BLaER1 treated with 17β-estradiol and CSF1 and Interleukin-3, amounts not matched to agents 10 nM and 100 nM (cell line): ENCODE data around the gene HDAC9.

ENCODE experiments used
- H3K27ac ChIP-seq, 11 experiments: shearing (Covaris generic); formaldehyde crosslinking; 2 replicates each; pipeline ENCODE4 v1.8.1; 2022
- H3K27me3 ChIP-seq, 11 experiments: shearing (Covaris generic); formaldehyde crosslinking; 2 replicates each; pipeline ENCODE4 v1.8.1; 2022
- H3K36me3 ChIP-seq, 11 experiments: shearing (Covaris generic); formaldehyde crosslinking; 2 replicates each; pipeline ENCODE4 v1.8.1; 2022
- H3K4me1 ChIP-seq, 10 experiments: shearing (Covaris generic); formaldehyde crosslinking; 2 replicates each; pipeline ENCODE4 v1.8.1; 2022
- H3K4me2 ChIP-seq, 11 experiments: shearing (Covaris generic); formaldehyde crosslinking; 2 replicates each; pipeline ENCODE4 v1.8.1; 2022
- H3K4me3 ChIP-seq, 10 experiments: shearing (Covaris generic); formaldehyde crosslinking; 2 replicates each; pipeline ENCODE4 v1.8.1; 2022
- H3K9ac ChIP-seq, 11 experiments: shearing (Covaris generic); formaldehyde crosslinking; 2 replicates each; pipeline ENCODE4 v1.8.1; 2022
- H3K9me3 ChIP-seq, 11 experiments: shearing (Covaris generic); formaldehyde crosslinking; replicated peaks in 1 of 11; 2 replicates each; pipeline ENCODE4 v1.8.1; 2022
- H4K20me1 ChIP-seq, 11 experiments: shearing (Covaris generic); formaldehyde crosslinking; 2 replicates each; pipeline ENCODE4 v1.8.1; 2022
- Cebpa-rat ChIP-seq, 11 experiments: shearing (Covaris generic); IDR thresholded peaks; 2 replicates each; pipeline ENCODE4 v1.8.1; 2022

Gene HDAC9

DNA sequence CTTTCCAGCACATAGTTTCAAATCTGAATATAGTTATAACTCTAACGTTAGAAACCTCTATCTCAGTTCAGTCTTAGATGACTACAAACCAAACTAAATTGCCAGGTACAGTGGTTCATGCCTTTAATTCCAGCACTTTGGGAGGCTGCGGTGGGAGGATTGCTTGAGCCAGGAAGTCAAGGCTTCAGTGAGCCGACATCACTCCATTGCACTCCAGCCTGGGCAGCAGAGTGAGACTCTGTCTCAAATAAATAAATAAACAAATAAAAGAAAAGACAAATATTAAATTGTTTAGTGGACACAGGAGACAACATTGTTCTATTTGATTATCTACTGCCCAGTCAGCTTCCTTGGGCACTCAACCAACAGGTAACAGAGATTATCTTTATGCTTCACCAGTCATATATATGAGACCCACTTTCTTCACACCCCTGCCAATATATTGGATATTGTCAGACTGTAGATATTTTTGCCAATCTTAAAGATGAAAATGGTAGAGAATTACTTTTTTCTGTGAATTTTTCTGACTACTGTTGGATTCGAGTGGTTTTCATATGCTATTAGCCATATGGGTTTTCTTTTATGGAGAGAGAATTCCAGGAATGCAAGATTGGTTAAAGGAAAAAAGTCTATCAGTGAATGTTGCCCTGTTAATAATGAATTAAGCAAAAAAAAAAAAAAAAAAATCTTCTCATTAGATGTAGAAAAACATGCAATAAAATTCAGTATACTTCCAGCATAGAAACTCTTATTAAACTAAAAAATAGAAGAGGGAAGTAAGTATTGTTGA is 16.0 kb downstream of the HDAC9 start:
- Histone ChIP-seq H3K9me3 (peaks cover 0 to 6% (median 0%) of the 10 kb centered on the region in 11 experiments; a peak in 5 of 22 replicates), H3K4me1 (peaks cover 17 to 33% (median 25%) of the 10 kb centered on the region in 10 experiments), H3K27ac (no peak overlapping the region), H4K20me1 (no peaks in the 10 kb centered on the region), H3K27me3 (no peaks in the 10 kb centered on the region), H3K36me3 (peaks cover 0 to 25% (median 0%) of the 10 kb centered on the region in 11 experiments; a peak in 5 of 22 replicates), H3K4me2 (no peak overlapping the region), H3K4me3 (no peak overlapping the region), H3K9ac (no peak overlapping the region)
- no peak for TF ChIP-seq Cebpa-rat (IDR thresholded peaks at IDR 0.05)

GRCh38 chr7:18513343-18513742 is 17.8 kb downstream of the HDAC9 start:
- Histone ChIP-seq H3K36me3 (peaks cover 0 to 20% (median 0%) of the 10 kb centered on the region in 11 experiments; a peak in 4 of 22 replicates), H3K27me3 (no peaks in the 10 kb centered on the region), H3K4me3 (no peak overlapping the region), H3K9me3 (0 out of 22 replicates have a peak, but pooled peaks cover 0 to 3% (median 0%) of the 10 kb centered on the region in 11 experiments), H4K20me1 (no peaks in the 10 kb centered on the region), H3K4me2 (no peak overlapping the region), H3K27ac (no peak overlapping the region), H3K9ac (no peak overlapping the region), H3K4me1 (peaks cover 14 to 26% (median 18%) of the 10 kb centered on the region in 10 experiments)
- no peak for TF ChIP-seq Cebpa-rat (IDR thresholded peaks at IDR 0.05)

DNA sequence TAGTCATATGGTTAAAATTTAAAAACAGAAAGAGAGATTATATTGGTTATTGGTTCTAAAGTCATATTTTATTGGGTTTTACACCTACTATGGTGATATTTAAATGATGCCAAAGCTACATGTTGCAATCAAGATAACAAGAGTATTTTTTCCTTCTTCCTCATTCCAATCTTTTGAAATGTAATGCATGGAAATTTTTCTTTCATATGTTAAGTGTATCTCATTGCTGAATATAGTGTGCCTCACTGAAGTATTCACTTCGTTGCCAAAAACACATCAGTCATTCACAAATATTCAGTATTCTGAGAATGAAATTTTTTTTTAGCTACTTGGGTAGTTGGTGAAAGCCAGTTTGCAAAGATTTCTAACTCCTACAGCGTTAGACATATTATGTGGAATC is 19.5 kb downstream of the HDAC9 start:
- H3K27me3 ChIP-seq = no peaks in the 10 kb centered on the region
- H3K4me3 ChIP-seq = no peak overlapping the region
- H3K9ac ChIP-seq = no peak overlapping the region
- H3K9me3 ChIP-seq = 0 out of 22 replicates have a peak, but pooled peaks cover 0 to 3% (median 0%) of the 10 kb centered on the region in 11 experiments
- H3K4me1 ChIP-seq = peaks cover 3 to 26% (median 16%) of the 10 kb centered on the region in 10 experiments; a peak in 17 of 20 replicates
- 0 out of 22 replicates have a peak overlapping the region, but pooled peaks of 1 of the 11 experiments have one; percentile 20 for H3K27ac ChIP-seq
- TF ChIP-seq Cebpa-rat (IDR thresholded peaks at IDR 0.05) = no peak
- H4K20me1 ChIP-seq = no peaks in the 10 kb centered on the region
- peaks cover 0 to 22% (median 0%) of the 10 kb centered on the region in 11 experiments; a peak in 4 of 22 replicates for H3K36me3 ChIP-seq
- no peak overlapping the region for H3K4me2 ChIP-seq

DNA sequence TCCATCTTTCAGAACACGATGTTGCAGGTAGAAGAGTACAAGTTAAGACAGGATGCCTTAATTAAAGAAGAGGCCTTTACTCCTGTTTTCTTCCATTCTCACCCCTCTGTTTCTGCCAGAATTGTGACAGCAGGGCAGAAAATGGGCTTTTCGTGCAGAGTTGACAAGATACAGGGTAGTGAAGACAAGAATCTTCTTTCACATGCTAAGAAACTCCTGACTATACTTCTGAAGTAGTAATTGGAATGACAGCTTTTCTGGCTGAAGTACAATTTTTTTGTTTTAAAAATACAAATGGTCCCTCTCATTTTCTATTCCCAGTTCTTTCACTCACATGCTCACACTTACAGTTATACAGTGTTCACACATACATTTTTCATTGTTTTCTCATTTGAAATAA is 22.1 kb downstream of the HDAC9 start:
- H3K4me2 ChIP-seq = peak overlapping the region in 2 of 11 experiments; percentile 10 to 22; a peak in 1 of 22 replicates
- no peak for TF ChIP-seq Cebpa-rat (IDR thresholded peaks at IDR 0.05)
- peak overlapping the region in 4 of 11 experiments; percentile 40 to 87 (median 68); a peak in 6 of 22 replicates for H3K27ac ChIP-seq
- peaks cover 0 to 16% (median 0%) of the 10 kb centered on the region in 11 experiments; a peak in 3 of 22 replicates for H3K36me3 ChIP-seq
- no peaks in the 10 kb centered on the region for H4K20me1 ChIP-seq
- H3K4me3 ChIP-seq = no peak overlapping the region
- H3K27me3 ChIP-seq = no peaks in the 10 kb centered on the region
- peaks cover 16 to 52% (median 38%) of the 10 kb centered on the region in 10 experiments for H3K4me1 ChIP-seq
- H3K9ac ChIP-seq = no peak overlapping the region
- 0 out of 22 replicates have a peak, but pooled peaks cover 0 to 3% (median 0%) of the 10 kb centered on the region in 11 experiments for H3K9me3 ChIP-seq

- peak overlapping the region in 7 of 11 experiments; percentile 1 to 32 (median 21); a peak in 6 of 22 replicates for H3K4me2 ChIP-seq
- no peak overlapping the region for H3K9ac ChIP-seq
- H4K20me1 ChIP-seq = no peaks in the 10 kb centered on the region
- no peak for TF ChIP-seq Cebpa-rat (IDR thresholded peaks at IDR 0.05)
- no peaks in the 10 kb centered on the region for H3K27me3 ChIP-seq
- H3K36me3 ChIP-seq = peaks cover 0 to 12% (median 0%) of the 10 kb centered on the region in 11 experiments; a peak in 2 of 22 replicates
- no peak overlapping the region for H3K4me3 ChIP-seq
- H3K4me1 ChIP-seq = peaks cover 16 to 58% (median 38%) of the 10 kb centered on the region in 10 experiments
- H3K9me3 ChIP-seq = 0 out of 22 replicates have a peak, but pooled peaks cover 0 to 3% (median 0%) of the 10 kb centered on the region in 11 experiments
- peak overlapping the region in 8 of 11 experiments; percentile 4 to 91 (median 82); a peak in 11 of 22 replicates for H3K27ac ChIP-seq
These were observed 23.0 kb downstream of the HDAC9 start for GRCh38 chr7:18518555-18518954.

- H3K4me1 ChIP-seq = peaks cover 16 to 72% (median 40%) of the 10 kb centered on the region in 10 experiments
- H4K20me1 ChIP-seq = no peaks in the 10 kb centered on the region
- H3K36me3 ChIP-seq = peaks cover 0 to 12% (median 0%) of the 10 kb centered on the region in 11 experiments; a peak in 2 of 22 replicates
- H3K4me2 ChIP-seq = peak overlapping the region; percentile 61 to 82 (median 73)
- no peaks in the 10 kb centered on the region for H3K27me3 ChIP-seq
- peak in 2 of 11 experiments; percentile 56 to 71; a peak in 3 of 22 replicates for TF ChIP-seq Cebpa-rat (IDR thresholded peaks at IDR 0.05)
- H3K27ac ChIP-seq = peak overlapping the region; percentile 2 to 91 (median 77); a peak in 18 of 22 replicates
- peak overlapping the region; percentile 7 to 76 (median 63); a peak in 19 of 22 replicates for H3K9ac ChIP-seq
- peak overlapping the region in 5 of 10 experiments; percentile 1 to 34 (median 10); a peak in 4 of 20 replicates for H3K4me3 ChIP-seq
- no peaks in the 10 kb centered on the region for H3K9me3 ChIP-seq
These were observed 25.1 kb downstream of the HDAC9 start for GRCh38 chr7:18520450-18521235.

- H3K4me1 ChIP-seq = peaks cover 17 to 77% (median 43%) of the 10 kb centered on the region in 10 experiments
- H3K4me2 ChIP-seq = peak overlapping the region; percentile 61 to 82 (median 73); a peak in 20 of 22 replicates
- H3K27ac ChIP-seq = peak overlapping the region in 9 of 11 experiments; percentile 63 to 91 (median 78); a peak in 18 of 22 replicates
- H3K27me3 ChIP-seq = no peaks in the 10 kb centered on the region
- peak overlapping the region in 4 of 10 experiments; percentile 1 to 34 (median 15); a peak in 4 of 20 replicates for H3K4me3 ChIP-seq
- H3K9ac ChIP-seq = peak overlapping the region in 10 of 11 experiments; percentile 7 to 76 (median 65); a peak in 16 of 22 replicates
- H3K9me3 ChIP-seq = no peaks in the 10 kb centered on the region
- H3K36me3 ChIP-seq = peaks cover 0 to 12% (median 0%) of the 10 kb centered on the region in 11 experiments; a peak in 2 of 22 replicates
- no peaks in the 10 kb centered on the region for H4K20me1 ChIP-seq
- no peak for TF ChIP-seq Cebpa-rat (IDR thresholded peaks at IDR 0.05)
These were observed 25.7 kb downstream of the HDAC9 start for GRCh38 chr7:18521236-18521589.

GRCh38 chr7:18521945-18522566 is 26.5 kb downstream of the HDAC9 start:
- no peaks in the 10 kb centered on the region; a peak in 2 of 22 replicates for H3K9me3 ChIP-seq
- peak overlapping the region in 8 of 11 experiments; percentile 4 to 73 (median 42); a peak in 10 of 22 replicates for H3K4me2 ChIP-seq
- H3K27me3 ChIP-seq = no peaks in the 10 kb centered on the region
- peaks cover 0 to 9% (median 0%) of the 10 kb centered on the region in 11 experiments; a peak in 2 of 22 replicates for H3K36me3 ChIP-seq
- no peak for TF ChIP-seq Cebpa-rat (IDR thresholded peaks at IDR 0.05)
- peak overlapping the region in 8 of 11 experiments; percentile 42 to 91 (median 82); a peak in 14 of 22 replicates for H3K27ac ChIP-seq
- no peak overlapping the region for H3K9ac ChIP-seq
- peaks cover 23 to 86% (median 51%) of the 10 kb centered on the region in 10 experiments for H3K4me1 ChIP-seq
- no peak overlapping the region for H3K4me3 ChIP-seq
- H4K20me1 ChIP-seq = no peaks in the 10 kb centered on the region
